ENCODE data around the gene GPC2. TPM values are rescaled to one million over a fixed set of nuclear protein-coding genes. Genes with fewer than 3 reads are reported as not detected.
A peak's percentile ranks its signal among the peaks of the same experiment; 100 is the strongest.
"Not testable (repeated sequence)": the region's sequence is repeated elsewhere in the genome, so short reads cannot be mapped to it uniquely, and the experiment has no call there.

The GPC2 gene, protein sequence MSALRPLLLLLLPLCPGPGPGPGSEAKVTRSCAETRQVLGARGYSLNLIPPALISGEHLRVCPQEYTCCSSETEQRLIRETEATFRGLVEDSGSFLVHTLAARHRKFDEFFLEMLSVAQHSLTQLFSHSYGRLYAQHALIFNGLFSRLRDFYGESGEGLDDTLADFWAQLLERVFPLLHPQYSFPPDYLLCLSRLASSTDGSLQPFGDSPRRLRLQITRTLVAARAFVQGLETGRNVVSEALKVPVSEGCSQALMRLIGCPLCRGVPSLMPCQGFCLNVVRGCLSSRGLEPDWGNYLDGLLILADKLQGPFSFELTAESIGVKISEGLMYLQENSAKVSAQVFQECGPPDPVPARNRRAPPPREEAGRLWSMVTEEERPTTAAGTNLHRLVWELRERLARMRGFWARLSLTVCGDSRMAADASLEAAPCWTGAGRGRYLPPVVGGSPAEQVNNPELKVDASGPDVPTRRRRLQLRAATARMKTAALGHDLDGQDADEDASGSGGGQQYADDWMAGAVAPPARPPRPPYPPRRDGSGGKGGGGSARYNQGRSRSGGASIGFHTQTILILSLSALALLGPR
- total RNA-seq (1 to 10 TPM in 1 of 4 donors, under 1 TPM in 3; 0.41 to 1.7 (median 0.60) TPM), polyA plus RNA-seq (1 to 10 TPM in 1 of 3 donors, not detected in 2; 5.3 TPM)

DNA sequence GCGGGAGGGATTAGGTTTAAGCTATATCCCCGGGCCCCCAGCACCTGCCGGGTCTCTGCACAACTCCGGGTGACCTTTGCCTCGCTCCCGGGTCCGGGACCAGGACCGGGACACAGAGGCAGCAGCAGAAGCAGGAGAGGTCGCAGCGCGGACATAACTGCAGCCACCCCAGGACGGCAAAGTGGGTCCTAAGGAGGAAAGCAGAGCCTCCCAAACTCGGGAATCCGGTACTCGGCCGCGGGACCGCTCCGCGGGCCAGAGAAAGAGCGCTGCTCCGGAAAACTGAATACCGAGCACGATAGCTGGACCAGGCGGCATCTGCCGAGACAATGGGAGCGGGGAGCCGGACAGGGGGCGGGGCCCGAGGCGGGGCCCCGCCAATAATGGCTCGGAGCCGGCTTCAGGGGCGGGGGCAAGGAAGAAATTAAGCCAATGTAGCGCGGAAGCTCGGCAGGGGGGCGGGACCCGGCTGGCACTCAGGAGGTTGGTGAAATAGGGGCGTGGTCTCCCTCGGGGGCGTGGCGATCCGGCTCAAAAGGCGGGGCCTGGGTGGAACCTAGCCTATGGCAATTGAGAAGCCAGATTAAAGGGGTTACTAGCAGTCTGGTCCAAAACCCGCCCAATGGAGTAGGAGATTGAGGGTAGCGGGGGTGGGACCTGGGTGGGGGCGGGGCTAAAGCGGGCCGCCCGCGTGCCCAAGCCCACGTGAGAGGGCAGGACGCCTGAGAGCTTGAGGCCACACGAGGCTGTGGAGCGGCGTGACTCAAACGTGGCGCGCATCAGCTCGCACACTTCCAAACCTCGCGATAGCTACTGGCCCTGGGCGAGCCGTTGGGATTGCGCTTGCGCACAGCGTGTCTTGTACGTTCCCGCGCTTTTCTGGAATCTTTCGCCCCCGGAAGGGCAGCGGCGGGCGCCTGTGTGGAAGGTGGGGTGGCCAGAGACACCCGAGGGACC, at the start of gene GPC2, which contains the start of gene STAG3:
Gene GPC2 (minus strand): TSS at position 337 of the 957 bp plus-strand sequence. CDS start 182 bp downstream, at position 155.
Gene STAG3 (plus strand): TSS at position 874 of the 957 bp plus-strand sequence. CDS start 2,639 bp downstream, outside the sequence.
- Histone ChIP-seq H3K4me1 (peaks cover 0 to 15% (median 9%) of the 10 kb centered on the region in 4 donors), H3K27me3 (peaks cover 0 to 1% (median 0%) of the 10 kb centered on the region in 3 donors), H3K27ac (peak within 1 kb of the TSS; percentile 51 to 71 (median 52)), H3K4me3 (peak within 1 kb of the TSS; percentile 17 to 50 (median 44)), H3K9me3 (no peaks in the 10 kb centered on the region), H3K36me3 (no peaks in the 10 kb centered on the region)
- DNase-seq, result peak; percentile 96
- intact Hi-C loops (cut with DNase I), result no loop called here
- 5 to 13% methylated on average over 78 of the region's 78 CpGs for WGBS, 2 donors
- no peak for TF ChIP-seq POLR2AphosphoS5 (IDR thresholded peaks at IDR 0.05)
- TF ChIP-seq, protein P1, sequence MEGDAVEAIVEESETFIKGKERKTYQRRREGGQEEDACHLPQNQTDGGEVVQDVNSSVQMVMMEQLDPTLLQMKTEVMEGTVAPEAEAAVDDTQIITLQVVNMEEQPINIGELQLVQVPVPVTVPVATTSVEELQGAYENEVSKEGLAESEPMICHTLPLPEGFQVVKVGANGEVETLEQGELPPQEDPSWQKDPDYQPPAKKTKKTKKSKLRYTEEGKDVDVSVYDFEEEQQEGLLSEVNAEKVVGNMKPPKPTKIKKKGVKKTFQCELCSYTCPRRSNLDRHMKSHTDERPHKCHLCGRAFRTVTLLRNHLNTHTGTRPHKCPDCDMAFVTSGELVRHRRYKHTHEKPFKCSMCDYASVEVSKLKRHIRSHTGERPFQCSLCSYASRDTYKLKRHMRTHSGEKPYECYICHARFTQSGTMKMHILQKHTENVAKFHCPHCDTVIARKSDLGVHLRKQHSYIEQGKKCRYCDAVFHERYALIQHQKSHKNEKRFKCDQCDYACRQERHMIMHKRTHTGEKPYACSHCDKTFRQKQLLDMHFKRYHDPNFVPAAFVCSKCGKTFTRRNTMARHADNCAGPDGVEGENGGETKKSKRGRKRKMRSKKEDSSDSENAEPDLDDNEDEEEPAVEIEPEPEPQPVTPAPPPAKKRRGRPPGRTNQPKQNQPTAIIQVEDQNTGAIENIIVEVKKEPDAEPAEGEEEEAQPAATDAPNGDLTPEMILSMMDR (IDR thresholded peaks at IDR 0.05), result no peak
- TF ChIP-seq POLR2A (IDR thresholded peaks at IDR 0.05), result no peak
- TF ChIP-seq EP300 (IDR thresholded peaks at IDR 0.05), result no peak

DNA sequence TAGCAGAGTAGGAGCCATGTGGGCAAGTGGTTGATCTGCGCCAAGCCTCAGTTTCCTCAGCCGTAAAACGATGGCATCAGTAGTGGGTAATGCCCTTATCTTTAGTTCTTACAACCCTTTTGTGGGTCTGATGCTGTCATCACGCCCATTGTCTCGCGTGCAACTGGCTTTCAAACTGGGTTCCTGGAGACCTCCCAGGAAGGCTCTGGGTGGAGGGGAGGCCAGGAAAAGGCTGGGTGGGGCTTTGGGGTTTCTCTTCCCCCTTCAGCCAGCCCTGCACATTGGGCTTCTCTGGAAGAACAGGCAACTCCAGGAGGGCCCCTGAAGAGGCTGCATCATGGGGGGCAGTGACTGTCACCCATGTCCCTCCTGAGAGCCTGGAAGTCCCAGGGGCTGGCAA, 47.7 kb upstream of the GPC2 start:
- WGBS, 2 donors, result 89 to 90% methylated on average over 6 of the region's 6 CpGs
- H3K4me1 ChIP-seq; H3K27ac ChIP-seq; DNase-seq; H3K9me3 ChIP-seq; H3K4me3 ChIP-seq; H3K27me3 ChIP-seq; intact Hi-C loops (cut with DNase I): not testable (repeated sequence)
- H3K36me3 ChIP-seq, result peaks cover 0 to 21% (median 0%) of the 10 kb centered on the region in 4 donors

DNA sequence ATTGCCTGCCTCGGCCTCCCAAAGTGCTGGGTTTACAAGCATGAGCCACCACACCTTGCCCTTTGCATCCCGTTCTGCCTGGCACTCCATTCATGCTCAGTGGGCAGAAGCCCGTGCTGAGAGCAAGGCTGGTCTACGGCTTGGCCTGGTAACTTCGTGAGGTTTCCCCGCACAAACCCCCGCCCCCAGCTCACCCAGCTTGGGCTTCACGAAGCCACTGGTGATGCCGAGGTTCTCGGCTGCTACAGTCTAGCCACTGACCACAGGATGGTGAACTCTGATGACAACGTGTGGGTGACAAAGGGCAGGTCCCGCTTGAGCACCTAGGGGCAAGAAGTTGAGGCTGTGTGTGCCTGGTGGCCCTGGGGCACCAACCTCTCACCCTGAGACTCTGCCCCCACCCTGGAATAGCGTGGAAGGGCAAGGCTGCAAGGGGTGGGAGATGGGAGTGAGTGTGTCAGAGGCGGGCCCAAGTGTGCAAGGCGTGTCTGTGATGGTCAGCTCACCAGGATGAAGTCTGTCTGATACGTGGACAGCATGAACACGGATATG, 46.3 kb upstream of the GPC2 start:
- H3K27ac ChIP-seq; H3K4me1 ChIP-seq; H3K27me3 ChIP-seq; intact Hi-C loops (cut with DNase I); H3K4me3 ChIP-seq; H3K9me3 ChIP-seq; DNase-seq: not testable (repeated sequence)
- H3K36me3 ChIP-seq, result peaks cover 0 to 24% (median 0%) of the 10 kb centered on the region in 4 donors
- WGBS, 2 donors, result 89% methylated on average over 17 of the region's 17 CpGs

DNA sequence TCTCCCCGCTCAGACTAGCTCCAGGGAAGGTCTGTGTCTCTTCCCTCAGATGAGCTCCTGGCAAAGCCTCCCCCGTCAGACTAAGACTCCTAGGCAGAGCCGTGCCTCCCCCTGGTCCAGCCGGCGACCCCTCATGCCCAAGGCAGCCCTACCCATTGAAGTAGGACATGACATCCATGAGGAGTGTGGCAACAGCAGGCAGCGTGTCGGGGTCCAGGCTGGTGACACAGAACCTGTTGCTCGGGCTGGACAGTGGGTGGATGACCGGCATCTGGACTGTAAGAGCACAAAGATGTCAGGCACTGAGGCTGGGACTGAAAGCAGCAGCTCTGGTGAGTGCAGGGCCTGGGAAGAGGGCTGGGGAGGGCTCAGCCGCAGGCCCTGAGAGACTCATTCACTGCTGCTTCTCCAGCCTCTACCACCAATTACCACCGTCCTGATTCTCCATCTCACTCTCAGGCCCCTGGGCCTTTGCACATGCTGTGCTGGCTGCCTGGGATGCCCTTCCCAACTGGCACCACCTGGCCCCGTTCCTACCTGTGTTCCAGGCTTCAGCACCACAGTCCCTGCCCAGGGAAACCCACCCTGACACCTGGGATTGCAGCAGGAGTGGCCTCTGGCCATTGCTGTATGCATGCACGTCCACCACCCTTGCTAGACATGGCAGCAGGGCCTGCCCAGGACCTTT, 45.4 kb upstream of the GPC2 start:
- peaks cover 0 to 24% (median 0%) of the 10 kb centered on the region in 4 donors for H3K36me3 ChIP-seq
- H3K4me3 ChIP-seq, result no peak overlapping the region
- intact Hi-C loops (cut with DNase I), result no loop called here
- no peak overlapping the region for H3K27ac ChIP-seq
- WGBS, 2 donors, result 93% methylated on average over 13 of the region's 13 CpGs
- H3K27me3 ChIP-seq, result no peaks in the 10 kb centered on the region
- DNase-seq, result no peak
- H3K9me3 ChIP-seq, result no peaks in the 10 kb centered on the region
- H3K4me1 ChIP-seq, result no peaks in the 10 kb centered on the region
- TF ChIP-seq, protein P1 (IDR thresholded peaks at IDR 0.05), result no peak
- TF ChIP-seq POLR2AphosphoS5 (IDR thresholded peaks at IDR 0.05) (no peak), POLR2A (IDR thresholded peaks at IDR 0.05) (no peak), EP300 (IDR thresholded peaks at IDR 0.05) (no peak)
